Lower leg skin (tissue), 3 donors: Measurements from ENCODE around the gene NFIA.

Source experiments
- POLR2A ChIP-seq, 2 donors: fragments of 450-650 bp; IDR thresholded peaks; one replicate each; pipeline ENCODE4 v1.6.1; 2016 to 2017; ENCODE audit warnings: antibody characterized with exemption in 2 of 2, mild to moderate bottlenecking in 1 of 2, moderate library complexity in 1 of 2
- TF ChIP-seq, protein P1 (sequence below), 3 donors: fragments of 450-650 bp; IDR thresholded peaks; one replicate each; pipeline ENCODE4 v1.5.1; 2016; ENCODE audit warnings: antibody characterized with exemption in 3 of 3, mild to moderate bottlenecking in 3 of 3, moderate library complexity in 2 of 3

DNA sequence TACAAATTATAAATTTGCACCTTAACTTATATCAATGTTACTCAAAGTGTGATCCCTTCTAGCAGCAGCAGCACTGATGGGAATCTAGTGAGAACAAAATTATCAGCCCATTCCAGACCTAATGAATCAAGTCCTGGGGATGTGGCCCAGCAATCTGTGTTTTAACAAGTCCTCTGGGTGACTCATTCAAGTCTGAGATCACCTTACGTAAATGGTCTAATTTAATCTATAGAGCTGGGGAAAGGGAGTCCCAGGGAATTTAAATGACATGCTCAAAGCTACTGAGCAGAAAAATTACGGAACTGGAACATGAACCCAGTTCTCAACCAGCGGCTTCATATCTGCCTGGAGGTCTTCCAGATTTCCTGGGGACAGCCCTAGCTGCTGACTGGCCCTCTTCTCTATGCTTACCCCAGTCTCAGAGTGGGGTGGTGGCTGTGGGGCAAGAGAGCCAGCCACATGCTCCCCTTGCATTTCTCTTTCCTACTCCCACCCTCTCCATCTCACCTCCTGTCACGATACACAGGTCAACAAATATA is 422.6 kb downstream of the NFIA start:
- TF ChIP-seq, protein P1, sequence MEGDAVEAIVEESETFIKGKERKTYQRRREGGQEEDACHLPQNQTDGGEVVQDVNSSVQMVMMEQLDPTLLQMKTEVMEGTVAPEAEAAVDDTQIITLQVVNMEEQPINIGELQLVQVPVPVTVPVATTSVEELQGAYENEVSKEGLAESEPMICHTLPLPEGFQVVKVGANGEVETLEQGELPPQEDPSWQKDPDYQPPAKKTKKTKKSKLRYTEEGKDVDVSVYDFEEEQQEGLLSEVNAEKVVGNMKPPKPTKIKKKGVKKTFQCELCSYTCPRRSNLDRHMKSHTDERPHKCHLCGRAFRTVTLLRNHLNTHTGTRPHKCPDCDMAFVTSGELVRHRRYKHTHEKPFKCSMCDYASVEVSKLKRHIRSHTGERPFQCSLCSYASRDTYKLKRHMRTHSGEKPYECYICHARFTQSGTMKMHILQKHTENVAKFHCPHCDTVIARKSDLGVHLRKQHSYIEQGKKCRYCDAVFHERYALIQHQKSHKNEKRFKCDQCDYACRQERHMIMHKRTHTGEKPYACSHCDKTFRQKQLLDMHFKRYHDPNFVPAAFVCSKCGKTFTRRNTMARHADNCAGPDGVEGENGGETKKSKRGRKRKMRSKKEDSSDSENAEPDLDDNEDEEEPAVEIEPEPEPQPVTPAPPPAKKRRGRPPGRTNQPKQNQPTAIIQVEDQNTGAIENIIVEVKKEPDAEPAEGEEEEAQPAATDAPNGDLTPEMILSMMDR (IDR thresholded peaks at IDR 0.05) = no peak
- no peak for TF ChIP-seq POLR2A (IDR thresholded peaks at IDR 0.05)
